Astrocyte (in vitro differentiated cells and primary cell): ENCODE measurements around the gene DSN1. TPM values are rescaled to one million over a fixed set of nuclear protein-coding genes. Genes with fewer than 3 reads are reported as not detected.

Experiments
- DNase-seq: peaks from one replicate; pipeline ENCODE4 v3.0.0-alpha.2; 2010; ENCODE audit warnings: low read depth
- FAIRE-seq: peaks from 2 replicates; lab custom pipeline; 2011; peaks lifted over from hg19 to GRCh38; lab: Jason Lieb, UNC
- H2AFZ ChIP-seq: 2 replicates; pipeline ENCODE4 v1.6.0; 2012; ENCODE audit warnings: low read depth, low read length, inconsistent platforms
- H3K27ac ChIP-seq: 2 replicates; pipeline ENCODE4 v1.5.1; 2011; ENCODE audit warnings: low read depth, low read length, inconsistent platforms
- H3K27me3 ChIP-seq: 2 replicates; pipeline ENCODE4 v1.6.0; 2011; ENCODE audit warnings: low read length, inconsistent platforms; ENCODE audit not compliant: insufficient read depth
- H3K36me3 ChIP-seq: 2 replicates; pipeline ENCODE4 v1.5.1; 2011; ENCODE audit warnings: low read length, inconsistent platforms; ENCODE audit not compliant: insufficient read depth
- H3K4me1 ChIP-seq: 2 replicates; pipeline ENCODE4 v1.5.1; 2011; ENCODE audit warnings: low read length, inconsistent platforms; ENCODE audit not compliant: insufficient read depth
- H3K4me2 ChIP-seq: 2 replicates; pipeline ENCODE4 v1.6.0; 2012; ENCODE audit warnings: low read length, inconsistent platforms
- H3K4me3 ChIP-seq: 2 replicates; pipeline ENCODE4 v1.5.1; 2011; ENCODE audit warnings: low read depth, mild to moderate bottlenecking, low read length, inconsistent platforms; ENCODE audit not compliant: insufficient read depth
- H3K79me2 ChIP-seq: 2 replicates; pipeline ENCODE4 v1.6.0; 2012; ENCODE audit warnings: mild to moderate bottlenecking, low read length, inconsistent platforms; ENCODE audit not compliant: insufficient read depth
- H3K9ac ChIP-seq: 2 replicates; pipeline ENCODE4 v1.6.0; 2012; ENCODE audit warnings: mild to moderate bottlenecking, low read length, inconsistent platforms
- H3K9me3 ChIP-seq: 2 replicates; pipeline ENCODE4 v1.5.1; 2012; ENCODE audit warnings: low read depth, mild to moderate bottlenecking, low read length, inconsistent platforms; ENCODE audit not compliant: insufficient read depth
- H4K20me1 ChIP-seq: 2 replicates; pipeline ENCODE4 v1.6.0; 2012; ENCODE audit warnings: low read length, inconsistent platforms; ENCODE audit not compliant: insufficient read depth
- H3K27ac Mint-ChIP-seq: one replicate; pipeline ENCODE4 v1.8.0; 2021; ENCODE audit warnings: mild to moderate bottlenecking, mixed read lengths; ENCODE audit not compliant: unreplicated experiment
- H3K27me3 Mint-ChIP-seq: one replicate; pipeline ENCODE4 v1.8.0; 2021; ENCODE audit warnings: low read depth, mixed read lengths; ENCODE audit not compliant: unreplicated experiment
- H3K36me3 Mint-ChIP-seq: one replicate; pipeline ENCODE4 v1.8.0; 2021; ENCODE audit warnings: low read depth, mixed read lengths; ENCODE audit not compliant: unreplicated experiment
- H3K4me1 Mint-ChIP-seq: one replicate; pipeline ENCODE4 v1.8.0; 2021; ENCODE audit warnings: low read depth, mixed read lengths; ENCODE audit not compliant: unreplicated experiment
- H3K4me3 Mint-ChIP-seq: one replicate; pipeline ENCODE4 v1.8.0; 2021; ENCODE audit warnings: mild to moderate bottlenecking, moderate library complexity, mixed read lengths; ENCODE audit not compliant: unreplicated experiment
- H3K9me3 Mint-ChIP-seq: one replicate; pipeline ENCODE4 v1.8.0; 2021; ENCODE audit warnings: mild to moderate bottlenecking, mixed read lengths; ENCODE audit not compliant: unreplicated experiment
- EZH2 ChIP-seq: IDR thresholded peaks from 2 replicates; pipeline ENCODE4 v1.6.1; 2012; ENCODE audit warnings: mild to moderate bottlenecking, low read length, inconsistent platforms; ENCODE audit not compliant: insufficient read depth
- total RNA-seq: library from RNA; stranded (reverse); gene quantifications from 2 replicates; pipeline ENCODE4 v1.2.1, GENCODE V29; 2021
- TF ChIP-seq, protein P1 (sequence below): IDR thresholded peaks from 2 replicates; pipeline ENCODE4 v1.5.1; 2011; ENCODE audit warnings: low read depth, mild to moderate bottlenecking, inconsistent platforms, low read length, moderate library complexity; ENCODE audit not compliant: insufficient read depth

The DSN1 gene
- total RNA-seq, 1 donor from 2014 or later = 6.1 TPM

- H3K36me3 Mint-ChIP-seq = peaks cover 26% of the 10 kb centered on the region
Observed at GRCh38 chr20:36785308-36785707, 11.7 kb upstream of the DSN1 start.

DNA sequence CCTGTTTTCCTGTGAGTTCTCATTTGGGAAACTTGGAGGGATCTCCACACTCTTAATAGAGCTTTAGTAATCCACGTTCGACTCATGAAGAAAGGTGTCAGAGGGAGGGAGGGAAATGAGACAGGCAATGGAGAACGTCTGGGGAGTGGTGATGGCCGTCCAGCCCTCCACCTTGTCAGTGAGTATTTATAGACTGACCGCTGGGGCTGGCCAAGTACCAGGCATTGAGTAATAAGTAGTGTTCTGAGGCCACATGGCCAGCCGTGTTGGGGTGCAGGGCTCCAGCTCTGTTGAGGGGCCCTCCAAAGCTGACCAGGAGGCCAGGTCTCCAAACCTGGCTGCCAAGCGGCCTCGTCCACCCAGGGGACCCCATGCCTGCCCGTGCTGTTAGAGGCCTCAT lies 11.3 kb upstream of the DSN1 start:
- no peaks in the 10 kb centered on the region for H3K27me3 ChIP-seq
- H3K9me3 ChIP-seq = no peaks in the 10 kb centered on the region
- Mint-ChIP-seq H3K9me3 (no peaks in the 10 kb centered on the region), H3K4me3 (no peak overlapping the region), H3K27ac (no peak overlapping the region), H3K27me3 (no peaks in the 10 kb centered on the region), H3K36me3 (peaks cover 26% of the 10 kb centered on the region), H3K4me1 (no peaks in the 10 kb centered on the region)
- DNase-seq = no peak
- H3K4me3 ChIP-seq = no peak overlapping the region
- no peaks in the 10 kb centered on the region for H3K79me2 ChIP-seq
- no peak for FAIRE-seq
- no peak overlapping the region for H3K4me2 ChIP-seq
- H3K4me1 ChIP-seq = no peaks in the 10 kb centered on the region
- H3K27ac ChIP-seq = no peak overlapping the region
- peaks cover 23% of the 10 kb centered on the region for H3K36me3 ChIP-seq
- H4K20me1 ChIP-seq = peaks cover 44% of the 10 kb centered on the region
- H3K9ac ChIP-seq = no peak overlapping the region
- no peak overlapping the region for H2AFZ ChIP-seq
- TF ChIP-seq, protein P1, sequence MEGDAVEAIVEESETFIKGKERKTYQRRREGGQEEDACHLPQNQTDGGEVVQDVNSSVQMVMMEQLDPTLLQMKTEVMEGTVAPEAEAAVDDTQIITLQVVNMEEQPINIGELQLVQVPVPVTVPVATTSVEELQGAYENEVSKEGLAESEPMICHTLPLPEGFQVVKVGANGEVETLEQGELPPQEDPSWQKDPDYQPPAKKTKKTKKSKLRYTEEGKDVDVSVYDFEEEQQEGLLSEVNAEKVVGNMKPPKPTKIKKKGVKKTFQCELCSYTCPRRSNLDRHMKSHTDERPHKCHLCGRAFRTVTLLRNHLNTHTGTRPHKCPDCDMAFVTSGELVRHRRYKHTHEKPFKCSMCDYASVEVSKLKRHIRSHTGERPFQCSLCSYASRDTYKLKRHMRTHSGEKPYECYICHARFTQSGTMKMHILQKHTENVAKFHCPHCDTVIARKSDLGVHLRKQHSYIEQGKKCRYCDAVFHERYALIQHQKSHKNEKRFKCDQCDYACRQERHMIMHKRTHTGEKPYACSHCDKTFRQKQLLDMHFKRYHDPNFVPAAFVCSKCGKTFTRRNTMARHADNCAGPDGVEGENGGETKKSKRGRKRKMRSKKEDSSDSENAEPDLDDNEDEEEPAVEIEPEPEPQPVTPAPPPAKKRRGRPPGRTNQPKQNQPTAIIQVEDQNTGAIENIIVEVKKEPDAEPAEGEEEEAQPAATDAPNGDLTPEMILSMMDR = no peak
- TF ChIP-seq EZH2 = no peak

More at GRCh38 chr20:36785308-36785707, 11.7 kb upstream of the DSN1 start:
- Histone ChIP-seq H3K27ac (no peak overlapping the region), H3K4me3 (no peak overlapping the region), H3K4me2 (no peak overlapping the region), H3K9me3 (no peaks in the 10 kb centered on the region), H3K79me2 (no peaks in the 10 kb centered on the region), H2AFZ (no peak overlapping the region), H3K4me1 (no peaks in the 10 kb centered on the region), H3K36me3 (peaks cover 23% of the 10 kb centered on the region), H3K9ac (no peak overlapping the region), H3K27me3 (no peaks in the 10 kb centered on the region), H4K20me1 (peaks cover 44% of the 10 kb centered on the region)
- no peaks in the 10 kb centered on the region for H3K27me3 Mint-ChIP-seq
- H3K4me3 Mint-ChIP-seq = no peak overlapping the region
- no peaks in the 10 kb centered on the region for H3K9me3 Mint-ChIP-seq
- no peaks in the 10 kb centered on the region for H3K4me1 Mint-ChIP-seq
- no peak overlapping the region for H3K27ac Mint-ChIP-seq
- TF ChIP-seq, protein P1 = no peak
- TF ChIP-seq EZH2 = no peak
- no peak for DNase-seq
- FAIRE-seq = no peak

GRCh38 chr20:36784116-36784515 lies 10.6 kb upstream of the DSN1 start:
- Histone ChIP-seq H3K79me2 (no peaks in the 10 kb centered on the region), H3K4me3 (no peak overlapping the region), H3K27ac (no peak overlapping the region), H3K9me3 (no peaks in the 10 kb centered on the region), H4K20me1 (peaks cover 39% of the 10 kb centered on the region), H2AFZ (no peak overlapping the region), H3K27me3 (no peaks in the 10 kb centered on the region), H3K36me3 (peaks cover 20% of the 10 kb centered on the region), H3K9ac (no peak overlapping the region), H3K4me1 (no peaks in the 10 kb centered on the region), H3K4me2 (no peak overlapping the region)
- DNase-seq (no peak), FAIRE-seq (no peak)
- peaks cover 26% of the 10 kb centered on the region for H3K36me3 Mint-ChIP-seq
- H3K27me3 Mint-ChIP-seq = no peaks in the 10 kb centered on the region
- H3K27ac Mint-ChIP-seq = no peak overlapping the region
- H3K4me1 Mint-ChIP-seq = no peaks in the 10 kb centered on the region
- no peak for TF ChIP-seq EZH2
- TF ChIP-seq, protein P1 = no peak
- no peaks in the 10 kb centered on the region for H3K9me3 Mint-ChIP-seq
- no peak overlapping the region for H3K4me3 Mint-ChIP-seq
